ENCODE data around the gene FANCC. TPM values are rescaled to one million over a fixed set of nuclear protein-coding genes. Genes with fewer than 3 reads are reported as not detected.
A peak's percentile ranks its signal among the peaks of the same experiment; 100 is the strongest.

The FANCC gene
- total and polyA plus RNA-seq, 2 of the 13 experiments (the other 11 are each of a cell fraction or from before 2014, with no cell fraction given) = 7.4 to 8.6 TPM

DNA sequence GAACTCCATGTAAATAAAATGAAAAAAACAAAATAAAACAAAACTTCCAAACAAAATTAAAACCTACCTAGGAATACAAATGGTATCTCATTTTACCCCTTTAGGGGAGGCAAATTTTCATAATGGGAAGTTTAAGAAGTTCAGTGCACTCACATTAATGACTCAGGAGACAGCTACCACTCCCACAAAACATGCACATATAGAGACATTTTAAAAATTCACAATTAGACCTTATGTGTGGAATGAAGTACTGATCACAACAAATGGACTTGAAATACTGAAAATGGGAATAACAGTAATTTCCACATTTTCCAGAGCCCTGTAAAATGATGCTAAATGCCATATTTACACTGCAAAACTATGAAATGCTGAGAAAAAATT lies 91.8 kb downstream of the FANCC start (continued):
- no peak for TF ChIP-seq YEATS4 (CRISPR knock-in tag; IDR thresholded peaks at IDR 0.05; ENCODE audit: borderline replicate concordance)
- no peak for TF ChIP-seq NR1H2 (CRISPR knock-in tag; IDR thresholded peaks at IDR 0.05; ENCODE audit: borderline replicate concordance, low read depth)
- TF ChIP-seq ZNF121 (CRISPR knock-in tag; IDR thresholded peaks at IDR 0.05) = no peak
- TF ChIP-seq BCL6 (CRISPR knock-in tag; IDR thresholded peaks at IDR 0.05) = no peak
- TF ChIP-seq CHCHD3 (CRISPR knock-in tag; IDR thresholded peaks at IDR 0.05) = no peak

- peak overlapping the region; percentile 34 for H3K4me2 ChIP-seq (ENCODE audit: low read depth, low read length)
- in situ Hi-C loops (cut with HindIII; ENCODE audit: extremely low pct_ligation_motif_present, low pct_unique_long_range_greater_than_20kb) = no loop called here
- H3K79me2 ChIP-seq (ENCODE audit: insufficient read depth, low read length) = no peaks in the 10 kb centered on the region
- DNase-seq (ENCODE audit: low spot score) (peak; percentile 2), ATAC-seq (peak; percentile 62; the same call in 2 of the 3 replicates), FAIRE-seq (no peak)
- no peak overlapping the region for H2AFZ ChIP-seq (ENCODE audit: low read length)
- H3K4me1 ChIP-seq (ENCODE audit: insufficient read depth, low read length) = peaks cover 48% of the 10 kb centered on the region
- no peaks in the 10 kb centered on the region for H3K27me3 ChIP-seq (ENCODE audit: control insufficient read depth in 1 of 2, insufficient read depth in 2 of 2, low read length in 2 of 2)
- no peak overlapping the region for H3K9ac ChIP-seq (ENCODE audit: insufficient read depth, low read depth, low read length)
- no peak overlapping the region for H3K4me3 ChIP-seq (replicated peaks in 1 of 3; ENCODE audit: insufficient read depth in 1 of 3, low read depth in 2 of 3, low read length in 3 of 3)
- CTCF ChIA-PET (ENCODE audit: low intra/inter-chr PET ratio, low total read pairs) = no interaction called here
- H3K9me3 ChIP-seq (ENCODE audit: low read length) = no peaks in the 10 kb centered on the region
- intact Hi-C loops (cut with micrococcal nuclease; ENCODE audit: unreplicated experiment) = no loop called here
- POLR2A ChIA-PET = no interaction called here
- 34% methylated on average over 5 of the region's 5 CpGs for WGBS (ENCODE audit: low lambda C conversion rate)
- H3K36me3 ChIP-seq (replicated peaks in 1 of 2; ENCODE audit: control insufficient read depth in 1 of 2, insufficient read depth in 2 of 2, low read length in 2 of 2) = no peaks in the 10 kb centered on the region; a peak in 1 of 5 replicates
- no TSS peak for BruUV-seq (replicated peaks)
- H4K20me1 ChIP-seq (ENCODE audit: insufficient read depth, low read length) = no peaks in the 10 kb centered on the region
- no peak overlapping the region for H3K27ac ChIP-seq (ENCODE audit: extremely low read length, insufficient read depth, low read length)
- TF ChIP-seq ZBED4 (CRISPR knock-in tag; IDR thresholded peaks at IDR 0.05; ENCODE audit: borderline replicate concordance) (no peak), JUNB (CRISPR knock-in tag; IDR thresholded peaks at IDR 0.05; ENCODE audit: borderline replicate concordance) (no peak), PHF20 (CRISPR knock-in tag; IDR thresholded peaks at IDR 0.05) (no peak), ZC3H4 (CRISPR knock-in tag; IDR thresholded peaks at IDR 0.05; ENCODE audit: borderline replicate concordance) (no peak), GATA4 (IDR thresholded peaks at IDR 0.05; ENCODE audit: borderline replicate concordance, low read depth) (no peak), ZNF260 (CRISPR knock-in tag; IDR thresholded peaks at IDR 0.05; ENCODE audit: borderline replicate concordance, low read depth) (no peak), PAXIP1 (CRISPR knock-in tag; conservative IDR thresholded peaks at IDR 0.05) (peak; percentile 50), FOXC1 (CRISPR knock-in tag; IDR thresholded peaks at IDR 0.05; ENCODE audit: borderline replicate concordance) (no peak)
- TF ChIP-seq, protein P1, sequence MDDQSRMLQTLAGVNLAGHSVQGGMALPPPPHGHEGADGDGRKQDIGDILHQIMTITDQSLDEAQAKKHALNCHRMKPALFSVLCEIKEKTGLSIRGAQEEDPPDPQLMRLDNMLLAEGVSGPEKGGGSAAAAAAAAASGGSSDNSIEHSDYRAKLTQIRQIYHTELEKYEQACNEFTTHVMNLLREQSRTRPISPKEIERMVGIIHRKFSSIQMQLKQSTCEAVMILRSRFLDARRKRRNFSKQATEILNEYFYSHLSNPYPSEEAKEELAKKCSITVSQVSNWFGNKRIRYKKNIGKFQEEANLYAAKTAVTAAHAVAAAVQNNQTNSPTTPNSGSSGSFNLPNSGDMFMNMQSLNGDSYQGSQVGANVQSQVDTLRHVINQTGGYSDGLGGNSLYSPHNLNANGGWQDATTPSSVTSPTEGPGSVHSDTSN (CRISPR knock-in tag; IDR thresholded peaks at IDR 0.05; ENCODE audit: borderline replicate concordance) = no peak
Observed at GRCh38 chr9:95225076-95225725, 92.3 kb downstream of the FANCC start.
